ENCODE measurements around the gene RECQL5. TPM values are rescaled to one million over a fixed set of nuclear protein-coding genes. Genes with fewer than 3 reads are reported as not detected.

Gene RECQL5
- total RNA-seq, 1 experiment from 2014 or later, result 46.1 TPM

GRCh38 chr17:75672011-75672410 lies 5.1 kb upstream of the RECQL5 start:
- ATAC-seq, result no peak
- Histone ChIP-seq H3K36me3 (ENCODE audit: control insufficient read depth, insufficient read depth, low read length) (peaks cover 37% of the 10 kb centered on the region), H3K4me3 (ENCODE audit: low read depth in 2 of 2, low read length in 2 of 2) (no peak overlapping the region), H3K9me3 (ENCODE audit: control insufficient read depth, insufficient read depth, low read depth, low read length) (no peaks in the 10 kb centered on the region), H3K4me1 (ENCODE audit: control insufficient read depth, insufficient read depth, low read length) (peaks cover 8% of the 10 kb centered on the region), H3K27me3 (ENCODE audit: control insufficient read depth, insufficient read depth, low read length) (no peaks in the 10 kb centered on the region), H3K27ac (ENCODE audit: low read length) (no peak overlapping the region)
- no peak for DNase-seq (ENCODE audit: low read depth, low spot score)
- BruUV-seq (replicated peaks), result no TSS peak
- in situ Hi-C loops (cut with HindIII; ENCODE audit: low pct_unique_long_range_greater_than_20kb, low sequenced_read_pairs), result no loop called here
- ChIA-PET CTCF (no interaction called here), POLR2A (no interaction called here)
- intact Hi-C loops (cut with micrococcal nuclease; ENCODE audit: unreplicated experiment), result no loop called here
- TF ChIP-seq SIN3A (IDR thresholded peaks at IDR 0.05; ENCODE audit: borderline replicate concordance, insufficient read depth, low read depth, low read length) (no peak), REST (IDR thresholded peaks at IDR 0.05; ENCODE audit: insufficient read depth in 1 of 2, low read depth in 2 of 2, low read length in 1 of 2) (no peak), TCF7L2 (IDR thresholded peaks at IDR 0.05; ENCODE audit: low read depth, low read length) (no peak), POLR2AphosphoS5 (IDR thresholded peaks at IDR 0.05; ENCODE audit: low read depth, low read length) (no peak), CTCF (IDR thresholded peaks at IDR 0.05) (no peak)

- ChIA-PET POLR2A (no interaction called here), CTCF (interaction anchor here (0.6 kb wide), 1 partner anchor 713 kb away, joined by 3 read pairs; no protein-coding TSS in a partner anchor)
- Histone ChIP-seq H3K4me3 (ENCODE audit: low read depth in 2 of 2, low read length in 2 of 2) (no peak overlapping the region), H3K9me3 (ENCODE audit: control insufficient read depth, insufficient read depth, low read depth, low read length) (no peaks in the 10 kb centered on the region), H3K27ac (ENCODE audit: low read length) (no peak overlapping the region), H3K36me3 (ENCODE audit: control insufficient read depth, insufficient read depth, low read length) (peaks cover 35% of the 10 kb centered on the region), H3K27me3 (ENCODE audit: control insufficient read depth, insufficient read depth, low read length) (no peaks in the 10 kb centered on the region), H3K4me1 (ENCODE audit: control insufficient read depth, insufficient read depth, low read length) (peaks cover 13% of the 10 kb centered on the region)
- BruUV-seq (replicated peaks), result no TSS peak
- intact Hi-C loops (cut with micrococcal nuclease; ENCODE audit: unreplicated experiment) (no loop called here), in situ Hi-C loops (cut with HindIII; ENCODE audit: low pct_unique_long_range_greater_than_20kb, low sequenced_read_pairs) (no loop called here)
- no peak for ATAC-seq
- TF ChIP-seq TCF7L2 (IDR thresholded peaks at IDR 0.05; ENCODE audit: low read depth, low read length), result no peak
- TF ChIP-seq REST (IDR thresholded peaks at IDR 0.05; ENCODE audit: insufficient read depth in 1 of 2, low read depth in 2 of 2, low read length in 1 of 2), result no peak
- no peak for TF ChIP-seq POLR2AphosphoS5 (IDR thresholded peaks at IDR 0.05; ENCODE audit: low read depth, low read length)
- no peak for TF ChIP-seq SIN3A (IDR thresholded peaks at IDR 0.05; ENCODE audit: borderline replicate concordance, insufficient read depth, low read depth, low read length)
- TF ChIP-seq CTCF (IDR thresholded peaks at IDR 0.05), result no peak
- no peak for DNase-seq (ENCODE audit: low read depth, low spot score)
These were observed 3.9 kb upstream of the RECQL5 start for GRCh38 chr17:75670868-75671267.
